Activated B cell treated with CpG ODN at 0.5 μM for 24 hours (primary cell): Measurements from ENCODE around the gene EPHA3. TPM values are rescaled to one million over a fixed set of nuclear protein-coding genes. Genes with fewer than 3 reads are reported as not detected.

Experiments used
- ATAC-seq: fragments of 200-7000 bp; cut with Tn5 transposase; one replicate; pipeline ENCODE4 v1.10.0; 2021; ENCODE audit warnings: low read depth, mild to moderate bottlenecking, moderate library complexity
- CTCF ChIA-PET: fragments of 350-600 bp; sonication (Branson Sonifier 250); formaldehyde crosslinking; loops from one replicate; lab custom pipeline; 2021; ENCODE audit warnings: antibody characterized with exemption; lab: Charles Lee
- POLR2A ChIA-PET: fragments of 350-600 bp; sonication (Branson Sonifier 250); formaldehyde crosslinking; loops from one replicate; lab custom pipeline; 2021; ENCODE audit warnings: antibody characterized with exemption; lab: Charles Lee
- DNase-seq: peaks from one replicate; pipeline ENCODE4 v3.0.0; 2022
- H3K27ac Mint-ChIP-seq: one replicate; pipeline ENCODE4 v1.8.0; 2020; ENCODE audit warnings: mixed read lengths
- H3K27me3 Mint-ChIP-seq: one replicate; pipeline ENCODE4 v1.8.0; 2021; ENCODE audit warnings: mixed read lengths
- H3K36me3 Mint-ChIP-seq: one replicate; pipeline ENCODE4 v1.8.0; 2021; ENCODE audit warnings: low read depth, mixed read lengths
- H3K4me1 Mint-ChIP-seq: one replicate; pipeline ENCODE4 v1.8.0; 2021; ENCODE audit warnings: mixed read lengths
- H3K4me3 Mint-ChIP-seq: one replicate; pipeline ENCODE4 v1.8.0; 2020; ENCODE audit warnings: mild to moderate bottlenecking, mixed read lengths
- H3K9me3 Mint-ChIP-seq: one replicate; pipeline ENCODE4 v1.8.0; 2020; ENCODE audit warnings: mixed read lengths
- CTCF ChIP-seq: fragments of 200-600 bp; IDR thresholded peaks from one replicate; pipeline ENCODE4 v1.8.0; 2022; ENCODE audit warnings: antibody characterized with exemption, mild to moderate bottlenecking
- intact Hi-C: fragments of 100-400 bp; cut with micrococcal nuclease; formaldehyde crosslinking; loops from one replicate; pipeline ENCODE4 v1.15.1; 2024
- total RNA-seq: library from RNA; stranded (reverse); gene quantifications from 2 replicates; pipeline ENCODE4 v1.2.3, GENCODE V29; 2022

The EPHA3 gene
- total RNA-seq, 1 donor from 2014 or later: not detected

GRCh38 chr3:89521328-89521727, 413.9 kb downstream of the EPHA3 start:
- ATAC-seq (no peak), DNase-seq (no peak)
- H3K36me3 Mint-ChIP-seq: no peaks in the 10 kb centered on the region
- H3K27me3 Mint-ChIP-seq: no peaks in the 10 kb centered on the region
- POLR2A ChIA-PET: no interaction called here
- TF ChIP-seq CTCF: no peak
- H3K4me3 Mint-ChIP-seq: no peak overlapping the region
- no peaks in the 10 kb centered on the region for H3K4me1 Mint-ChIP-seq
- CTCF ChIA-PET: no interaction called here
- intact Hi-C loops: no loop called here
- no peak overlapping the region for H3K27ac Mint-ChIP-seq
- peaks cover 4% of the 10 kb centered on the region for H3K9me3 Mint-ChIP-seq

GRCh38 chr3:89522155-89522554, 414.7 kb downstream of the EPHA3 start:
- Mint-ChIP-seq H3K36me3 (no peaks in the 10 kb centered on the region), H3K4me3 (no peak overlapping the region), H3K27ac (no peak overlapping the region), H3K27me3 (no peaks in the 10 kb centered on the region), H3K4me1 (no peaks in the 10 kb centered on the region), H3K9me3 (peaks cover 2% of the 10 kb centered on the region)
- DNase-seq (no peak), ATAC-seq (no peak)
- CTCF ChIA-PET: no interaction called here
- POLR2A ChIA-PET: no interaction called here
- no peak for TF ChIP-seq CTCF
- intact Hi-C loops: no loop called here

GRCh38 chr3:89525609-89526008, 418.2 kb downstream of the EPHA3 start:
- H3K27me3 Mint-ChIP-seq: no peaks in the 10 kb centered on the region

GRCh38 chr3:89527736-89528305, 420.4 kb downstream of the EPHA3 start:
- H3K4me1 Mint-ChIP-seq: no peaks in the 10 kb centered on the region
- TF ChIP-seq CTCF: no peak
- no peaks in the 10 kb centered on the region for H3K36me3 Mint-ChIP-seq
- H3K9me3 Mint-ChIP-seq: peaks cover 3% of the 10 kb centered on the region
- DNase-seq (no peak), ATAC-seq (no peak)
- no peaks in the 10 kb centered on the region for H3K27me3 Mint-ChIP-seq
- intact Hi-C loops: no loop called here
- no peak overlapping the region for H3K4me3 Mint-ChIP-seq
- no peak overlapping the region for H3K27ac Mint-ChIP-seq
- ChIA-PET POLR2A (no interaction called here), CTCF (no interaction called here)

More at GRCh38 chr3:89525609-89526008, 418.2 kb downstream of the EPHA3 start:
- intact Hi-C loops: loop anchor here (1.0 kb wide), 1 partner anchor 31 kb away; no protein-coding TSS in a partner anchor
- H3K36me3 Mint-ChIP-seq: no peaks in the 10 kb centered on the region
- DNase-seq: no peak
- no peak for ATAC-seq
- CTCF ChIA-PET: no interaction called here
- TF ChIP-seq CTCF: no peak
- H3K27ac Mint-ChIP-seq: no peak overlapping the region
- no peaks in the 10 kb centered on the region for H3K4me1 Mint-ChIP-seq
- peaks cover 5% of the 10 kb centered on the region for H3K9me3 Mint-ChIP-seq
- POLR2A ChIA-PET: no interaction called here
- H3K4me3 Mint-ChIP-seq: no peak overlapping the region
